WERI-Rb-1 (cell line): ENCODE results near the gene DOC2A.
A peak's percentile ranks its signal among the peaks of the same experiment; 100 is the strongest.
"Not testable (repeated sequence)": the region's sequence is repeated elsewhere in the genome, so short reads cannot be mapped to it uniquely, and the experiment has no call there.

ENCODE experiments used
- DNase-seq: peaks from one replicate; pipeline ENCODE4 v3.0.0-alpha.2; 2020
- H3K27ac ChIP-seq: fragments of 250-450 bp; sonication (Bioruptor Pico); 2 replicates; pipeline ENCODE4 v1.5.1; 2020; ENCODE audit warnings: mild to moderate bottlenecking, moderate library complexity
- H3K27me3 ChIP-seq: fragments of 250-450 bp; sonication (Bioruptor Pico); 2 replicates; pipeline ENCODE4 v1.5.1; 2021; ENCODE audit warnings: mild to moderate bottlenecking, low read depth, moderate library complexity; ENCODE audit not compliant: insufficient read depth, severe bottlenecking
- H3K36me3 ChIP-seq: fragments of 250-450 bp; sonication (Bioruptor Pico); 2 replicates; pipeline ENCODE4 v1.5.1; 2020; ENCODE audit warnings: mild to moderate bottlenecking, moderate library complexity
- H3K4me3 ChIP-seq: 2 replicates; pipeline ENCODE4 v1.5.1; 2011; ENCODE audit warnings: low read depth, mild to moderate bottlenecking, control low read depth, low read length
- H3K9me3 ChIP-seq: fragments of 250-450 bp; sonication (Bioruptor Pico); 2 replicates; pipeline ENCODE4 v1.5.1; 2021; ENCODE audit warnings: mild to moderate bottlenecking, moderate library complexity; ENCODE audit not compliant: severe bottlenecking
- TF ChIP-seq, protein P1 (sequence below): IDR thresholded peaks from 2 replicates; pipeline ENCODE4 v1.5.1; 2011; ENCODE audit warnings: low read depth, mild to moderate bottlenecking, control low read depth, inconsistent platforms, low read length

DOC2A gene

GRCh38 chr16:29961127-29961478, 49.7 kb downstream of the DOC2A start:
- DNase-seq: peak; percentile 84
- Histone ChIP-seq H3K9me3 (peaks cover 11% of the 10 kb centered on the region), H3K36me3 (no peaks in the 10 kb centered on the region), H3K4me3 (peak overlapping the region; percentile 48), H3K27ac (peak overlapping the region; percentile 79), H3K27me3 (no peaks in the 10 kb centered on the region)
- TF ChIP-seq, protein P1, sequence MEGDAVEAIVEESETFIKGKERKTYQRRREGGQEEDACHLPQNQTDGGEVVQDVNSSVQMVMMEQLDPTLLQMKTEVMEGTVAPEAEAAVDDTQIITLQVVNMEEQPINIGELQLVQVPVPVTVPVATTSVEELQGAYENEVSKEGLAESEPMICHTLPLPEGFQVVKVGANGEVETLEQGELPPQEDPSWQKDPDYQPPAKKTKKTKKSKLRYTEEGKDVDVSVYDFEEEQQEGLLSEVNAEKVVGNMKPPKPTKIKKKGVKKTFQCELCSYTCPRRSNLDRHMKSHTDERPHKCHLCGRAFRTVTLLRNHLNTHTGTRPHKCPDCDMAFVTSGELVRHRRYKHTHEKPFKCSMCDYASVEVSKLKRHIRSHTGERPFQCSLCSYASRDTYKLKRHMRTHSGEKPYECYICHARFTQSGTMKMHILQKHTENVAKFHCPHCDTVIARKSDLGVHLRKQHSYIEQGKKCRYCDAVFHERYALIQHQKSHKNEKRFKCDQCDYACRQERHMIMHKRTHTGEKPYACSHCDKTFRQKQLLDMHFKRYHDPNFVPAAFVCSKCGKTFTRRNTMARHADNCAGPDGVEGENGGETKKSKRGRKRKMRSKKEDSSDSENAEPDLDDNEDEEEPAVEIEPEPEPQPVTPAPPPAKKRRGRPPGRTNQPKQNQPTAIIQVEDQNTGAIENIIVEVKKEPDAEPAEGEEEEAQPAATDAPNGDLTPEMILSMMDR: no peak

- H3K4me3 ChIP-seq, H3K27ac ChIP-seq, H3K36me3 ChIP-seq, DNase-seq, H3K27me3 ChIP-seq: not testable (repeated sequence)
- peaks cover 11% of the 10 kb centered on the region for H3K9me3 ChIP-seq
Observed at GRCh38 chr16:29959821-29960220, 51.0 kb downstream of the DOC2A start.

DNA sequence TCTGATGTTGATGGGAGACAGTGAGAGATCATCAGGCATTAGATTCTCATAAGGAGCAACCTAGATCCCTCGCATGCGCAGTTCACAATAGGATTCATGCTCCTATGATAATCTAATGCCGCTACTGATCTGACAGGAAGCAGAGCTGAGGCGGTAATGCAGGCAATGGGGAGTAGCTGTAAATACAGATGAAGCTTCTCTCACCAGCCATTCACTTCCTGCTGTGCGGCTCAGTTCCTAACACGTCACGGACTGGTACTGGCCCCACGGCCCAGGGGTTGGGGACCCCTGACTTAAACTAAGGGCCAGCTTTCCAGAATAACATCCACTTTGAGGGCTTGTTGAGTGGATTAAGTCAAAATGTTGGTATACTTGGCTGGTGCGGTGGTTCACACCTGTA, 51.5 kb downstream of the DOC2A start:
- DNase-seq: peak; percentile 50
- Histone ChIP-seq H3K4me3 (no peak overlapping the region), H3K9me3 (peaks cover 11% of the 10 kb centered on the region), H3K36me3 (no peaks in the 10 kb centered on the region), H3K27me3 (no peaks in the 10 kb centered on the region), H3K27ac (peak overlapping the region; percentile 45; the same call in 1 of the 2 replicates)
- TF ChIP-seq, protein P1: no peak

DNA sequence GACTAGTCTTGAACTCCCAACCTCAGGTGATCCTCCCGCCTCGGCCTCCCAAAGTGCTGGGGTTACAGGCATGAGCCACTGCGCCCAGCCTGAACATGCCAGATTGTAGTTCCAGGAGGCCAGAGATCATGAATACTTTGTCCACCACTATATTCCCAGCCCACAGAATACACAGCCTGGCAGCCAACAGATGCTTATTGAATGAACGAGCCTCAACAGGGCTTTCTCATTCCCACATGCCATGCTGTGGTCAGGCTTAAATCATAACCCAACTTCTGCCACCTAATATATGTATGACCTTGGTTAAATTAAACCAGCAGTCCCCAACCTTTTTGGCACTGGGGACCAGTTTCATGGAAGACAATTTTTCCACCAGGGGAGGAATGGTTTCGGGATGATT, 52.1 kb downstream of the DOC2A start:
- Histone ChIP-seq H3K9me3 (peaks cover 11% of the 10 kb centered on the region), H3K27me3 (no peaks in the 10 kb centered on the region), H3K27ac (no peak overlapping the region), H3K36me3 (no peaks in the 10 kb centered on the region), H3K4me3 (no peak overlapping the region)
- no peak for DNase-seq
- TF ChIP-seq, protein P1: no peak
